ENCODE measurements around the gene ZNF789.
A peak's percentile ranks its signal among the peaks of the same experiment; 100 is the strongest.

The ZNF789 gene

GRCh38 chr7:99504603-99505323 lies 32.1 kb downstream of the ZNF789 start, which contains the start of gene ZKSCAN5:
ZKSCAN5 (plus strand) TSS chr7:99504662; CDS start chr7:99506045, 1,383 bp downstream.
- no peak for FAIRE-seq
- peak; percentile 90 for DNase-seq (ENCODE audit: insufficient read length, low spot score)
- TF ChIP-seq POLR2A (IDR thresholded peaks at IDR 0.05; ENCODE audit: low read depth, low read length), result peak; percentile 82

DNA sequence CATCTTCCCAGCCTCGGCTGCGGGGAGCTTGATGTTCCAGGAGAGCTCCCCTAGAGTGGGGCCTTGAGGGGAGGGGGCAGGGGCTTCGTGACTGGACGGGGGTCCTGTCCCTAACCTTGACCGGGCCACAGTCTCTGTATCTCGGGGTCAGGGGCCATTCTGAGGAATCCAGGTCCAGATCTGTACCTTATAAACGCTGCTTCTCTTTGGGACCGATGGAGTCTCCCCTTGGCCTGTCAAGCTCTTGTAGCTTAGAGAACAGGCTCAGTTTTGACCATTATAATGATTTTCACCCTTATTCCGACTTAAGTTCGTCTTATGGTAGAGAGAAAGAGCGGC lies 32.6 kb downstream of the ZNF789 start:
- no peak for DNase-seq (ENCODE audit: insufficient read length, low spot score)

DNA sequence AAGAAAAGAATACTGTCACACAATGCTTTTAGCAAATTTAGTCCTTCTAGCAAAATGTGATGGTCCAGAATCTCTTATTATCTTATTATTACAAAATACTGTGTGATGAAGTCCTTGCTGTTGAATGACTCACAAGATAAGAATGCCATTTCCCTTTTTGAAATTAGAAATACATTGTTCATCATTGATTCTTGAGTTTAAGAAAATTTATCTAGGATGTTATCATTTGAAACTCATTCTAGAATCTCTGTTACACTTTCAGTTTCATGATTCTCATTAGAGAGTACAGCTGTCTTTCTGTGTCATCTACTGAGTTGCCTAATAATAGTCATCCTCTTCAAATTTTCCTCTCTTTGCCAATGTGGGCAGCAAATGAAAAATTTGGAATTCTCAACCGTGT lies 41.4 kb downstream of the ZNF789 start:
- FAIRE-seq (no peak), DNase-seq (ENCODE audit: insufficient read length, low spot score) (no peak)
- no peak for TF ChIP-seq POLR2A (IDR thresholded peaks at IDR 0.05; ENCODE audit: low read depth, low read length)

More for the DNA sequence above, 32.6 kb downstream of the ZNF789 start:
- FAIRE-seq, result no peak
- no peak for TF ChIP-seq POLR2A (IDR thresholded peaks at IDR 0.05; ENCODE audit: low read depth, low read length)

DNA sequence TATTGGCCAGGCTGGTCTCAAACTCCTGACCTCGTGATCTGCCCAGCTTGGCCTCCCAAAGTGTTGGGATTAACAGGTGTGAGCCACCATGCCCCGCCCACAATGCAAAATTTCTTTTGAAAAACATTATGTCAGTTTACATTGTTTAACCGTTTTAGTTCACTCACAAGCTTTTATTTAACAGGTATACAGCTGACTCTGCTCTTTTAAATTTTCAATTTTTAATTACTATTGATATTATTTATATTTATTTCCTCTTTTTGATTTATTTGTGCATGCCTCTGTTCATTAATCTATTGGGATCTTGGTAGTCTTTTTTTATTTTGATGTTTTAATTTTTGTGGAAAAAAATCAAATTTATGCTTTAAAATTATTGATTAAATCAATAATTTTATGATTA lies 48.7 kb downstream of the ZNF789 start:
- no peak for FAIRE-seq
- TF ChIP-seq POLR2A (IDR thresholded peaks at IDR 0.05; ENCODE audit: low read depth, low read length), result no peak
- no peak for DNase-seq (ENCODE audit: insufficient read length, low spot score)

DNA sequence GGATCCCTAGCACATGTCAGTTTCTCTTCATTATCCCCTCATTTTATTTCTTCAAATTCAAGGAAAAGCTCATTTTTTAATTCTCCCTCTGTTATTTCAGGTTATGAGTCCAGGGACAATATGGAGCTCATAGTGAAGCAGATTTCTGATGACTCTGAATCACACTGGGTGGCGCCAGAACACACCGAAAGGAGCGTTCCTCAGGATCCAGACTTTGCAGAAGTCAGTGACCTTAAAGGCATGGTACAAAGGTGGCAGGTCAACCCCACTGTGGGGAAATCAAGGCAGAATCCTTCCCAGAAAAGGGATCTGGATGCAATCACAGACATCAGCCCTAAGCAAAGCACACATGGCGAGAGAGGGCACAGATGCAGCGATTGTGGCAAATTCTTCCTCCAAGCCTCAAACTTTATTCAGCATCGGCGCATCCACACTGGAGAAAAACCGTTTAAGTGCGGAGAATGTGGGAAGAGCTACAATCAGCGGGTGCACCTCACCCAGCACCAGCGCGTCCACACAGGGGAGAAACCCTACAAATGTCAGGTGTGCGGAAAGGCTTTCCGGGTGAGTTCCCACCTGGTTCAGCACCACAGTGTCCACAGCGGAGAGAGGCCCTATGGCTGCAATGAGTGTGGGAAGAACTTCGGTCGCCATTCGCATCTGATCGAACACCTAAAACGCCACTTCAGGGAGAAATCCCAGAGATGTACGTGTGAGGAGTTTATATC lies 53.2 kb downstream of the ZNF789 start:
- FAIRE-seq (no peak), DNase-seq (ENCODE audit: insufficient read length, low spot score) (no peak)
- no peak for TF ChIP-seq POLR2A (IDR thresholded peaks at IDR 0.05; ENCODE audit: low read depth, low read length)

- DNase-seq (ENCODE audit: insufficient read length, low spot score) (no peak), FAIRE-seq (no peak)
- no peak for TF ChIP-seq POLR2A (IDR thresholded peaks at IDR 0.05; ENCODE audit: low read depth, low read length)
Measured at GRCh38 chr7:99531354-99531765, 58.7 kb downstream of the ZNF789 start.

- no peak for FAIRE-seq
- DNase-seq (ENCODE audit: insufficient read length, low spot score), result no peak
- no peak for TF ChIP-seq POLR2A (IDR thresholded peaks at IDR 0.05; ENCODE audit: low read depth, low read length)
Measured at GRCh38 chr7:99535667-99536066, 63.0 kb downstream of the ZNF789 start.
